Astrocyte (in vitro differentiated cells and primary cell): ENCODE results near the gene OTUB1. TPM values are rescaled to one million over a fixed set of nuclear protein-coding genes. Genes with fewer than 3 reads are reported as not detected.
"Not testable (repeated sequence)": the region's sequence is repeated elsewhere in the genome, so short reads cannot be mapped to it uniquely, and the experiment has no call there.

ENCODE experiments used
- DNase-seq: peaks from one replicate; pipeline ENCODE4 v3.0.0-alpha.2; 2010; ENCODE audit warnings: low read depth
- FAIRE-seq: peaks from 2 replicates; lab custom pipeline; 2011; peaks lifted over from hg19 to GRCh38; lab: Jason Lieb, UNC
- H2AFZ ChIP-seq: 2 replicates; pipeline ENCODE4 v1.6.0; 2012; ENCODE audit warnings: low read depth, low read length, inconsistent platforms
- H3K27ac ChIP-seq: 2 replicates; pipeline ENCODE4 v1.5.1; 2011; ENCODE audit warnings: low read depth, low read length, inconsistent platforms
- H3K27me3 ChIP-seq: 2 replicates; pipeline ENCODE4 v1.6.0; 2011; ENCODE audit warnings: low read length, inconsistent platforms; ENCODE audit not compliant: insufficient read depth
- H3K36me3 ChIP-seq: 2 replicates; pipeline ENCODE4 v1.5.1; 2011; ENCODE audit warnings: low read length, inconsistent platforms; ENCODE audit not compliant: insufficient read depth
- H3K4me1 ChIP-seq: 2 replicates; pipeline ENCODE4 v1.5.1; 2011; ENCODE audit warnings: low read length, inconsistent platforms; ENCODE audit not compliant: insufficient read depth
- H3K4me2 ChIP-seq: 2 replicates; pipeline ENCODE4 v1.6.0; 2012; ENCODE audit warnings: low read length, inconsistent platforms
- H3K4me3 ChIP-seq: 2 replicates; pipeline ENCODE4 v1.5.1; 2011; ENCODE audit warnings: low read depth, mild to moderate bottlenecking, low read length, inconsistent platforms; ENCODE audit not compliant: insufficient read depth
- H3K79me2 ChIP-seq: 2 replicates; pipeline ENCODE4 v1.6.0; 2012; ENCODE audit warnings: mild to moderate bottlenecking, low read length, inconsistent platforms; ENCODE audit not compliant: insufficient read depth
- H3K9ac ChIP-seq: 2 replicates; pipeline ENCODE4 v1.6.0; 2012; ENCODE audit warnings: mild to moderate bottlenecking, low read length, inconsistent platforms
- H3K9me3 ChIP-seq: 2 replicates; pipeline ENCODE4 v1.5.1; 2012; ENCODE audit warnings: low read depth, mild to moderate bottlenecking, low read length, inconsistent platforms; ENCODE audit not compliant: insufficient read depth
- H4K20me1 ChIP-seq: 2 replicates; pipeline ENCODE4 v1.6.0; 2012; ENCODE audit warnings: low read length, inconsistent platforms; ENCODE audit not compliant: insufficient read depth
- H3K27ac Mint-ChIP-seq: one replicate; pipeline ENCODE4 v1.8.0; 2021; ENCODE audit warnings: mild to moderate bottlenecking, mixed read lengths; ENCODE audit not compliant: unreplicated experiment
- H3K27me3 Mint-ChIP-seq: one replicate; pipeline ENCODE4 v1.8.0; 2021; ENCODE audit warnings: low read depth, mixed read lengths; ENCODE audit not compliant: unreplicated experiment
- H3K36me3 Mint-ChIP-seq: one replicate; pipeline ENCODE4 v1.8.0; 2021; ENCODE audit warnings: low read depth, mixed read lengths; ENCODE audit not compliant: unreplicated experiment
- H3K4me1 Mint-ChIP-seq: one replicate; pipeline ENCODE4 v1.8.0; 2021; ENCODE audit warnings: low read depth, mixed read lengths; ENCODE audit not compliant: unreplicated experiment
- H3K4me3 Mint-ChIP-seq: one replicate; pipeline ENCODE4 v1.8.0; 2021; ENCODE audit warnings: mild to moderate bottlenecking, moderate library complexity, mixed read lengths; ENCODE audit not compliant: unreplicated experiment
- H3K9me3 Mint-ChIP-seq: one replicate; pipeline ENCODE4 v1.8.0; 2021; ENCODE audit warnings: mild to moderate bottlenecking, mixed read lengths; ENCODE audit not compliant: unreplicated experiment
- EZH2 ChIP-seq: IDR thresholded peaks from 2 replicates; pipeline ENCODE4 v1.6.1; 2012; ENCODE audit warnings: mild to moderate bottlenecking, low read length, inconsistent platforms; ENCODE audit not compliant: insufficient read depth
- total RNA-seq: library from RNA; stranded (reverse); gene quantifications from 2 replicates; pipeline ENCODE4 v1.2.1, GENCODE V29; 2021
- TF ChIP-seq, protein P1 (sequence below): IDR thresholded peaks from 2 replicates; pipeline ENCODE4 v1.5.1; 2011; ENCODE audit warnings: low read depth, mild to moderate bottlenecking, inconsistent platforms, low read length, moderate library complexity; ENCODE audit not compliant: insufficient read depth

Gene OTUB1
- total RNA-seq, 1 donor from 2014 or later = 78.5 TPM

DNA sequence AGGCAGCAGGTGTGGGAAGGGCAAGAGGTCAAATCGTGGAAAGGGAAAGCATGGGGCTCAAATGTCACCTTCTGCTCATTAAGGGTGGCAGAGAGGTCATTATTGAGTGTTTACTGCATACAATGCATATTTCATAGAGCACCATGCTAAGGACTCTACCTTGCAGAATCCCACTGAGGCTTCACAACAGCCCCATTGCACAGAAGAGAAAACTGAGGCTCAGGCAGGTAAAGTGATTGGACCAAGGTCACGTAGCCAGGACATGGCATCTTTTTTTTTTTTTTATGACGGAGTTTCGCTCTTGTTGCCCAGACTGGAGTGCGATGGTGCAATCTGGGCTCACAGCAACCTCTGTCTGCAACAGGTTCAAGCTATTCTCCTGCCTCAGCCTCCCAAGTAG is 57.3 kb downstream of the OTUB1 start:
- H3K9ac ChIP-seq = no peak overlapping the region
- no peak overlapping the region for H3K4me2 ChIP-seq
- no peak overlapping the region for H3K4me3 ChIP-seq
- peaks cover 4% of the 10 kb centered on the region for H4K20me1 ChIP-seq
- no peak for FAIRE-seq
- Mint-ChIP-seq H3K4me1 (no peaks in the 10 kb centered on the region), H3K4me3 (no peak overlapping the region), H3K27me3 (peaks cover 59% of the 10 kb centered on the region), H3K27ac (no peak overlapping the region), H3K36me3 (peaks cover 2% of the 10 kb centered on the region), H3K9me3 (no peaks in the 10 kb centered on the region)
- H2AFZ ChIP-seq = no peak overlapping the region
- TF ChIP-seq EZH2 = no peak
- TF ChIP-seq, protein P1, sequence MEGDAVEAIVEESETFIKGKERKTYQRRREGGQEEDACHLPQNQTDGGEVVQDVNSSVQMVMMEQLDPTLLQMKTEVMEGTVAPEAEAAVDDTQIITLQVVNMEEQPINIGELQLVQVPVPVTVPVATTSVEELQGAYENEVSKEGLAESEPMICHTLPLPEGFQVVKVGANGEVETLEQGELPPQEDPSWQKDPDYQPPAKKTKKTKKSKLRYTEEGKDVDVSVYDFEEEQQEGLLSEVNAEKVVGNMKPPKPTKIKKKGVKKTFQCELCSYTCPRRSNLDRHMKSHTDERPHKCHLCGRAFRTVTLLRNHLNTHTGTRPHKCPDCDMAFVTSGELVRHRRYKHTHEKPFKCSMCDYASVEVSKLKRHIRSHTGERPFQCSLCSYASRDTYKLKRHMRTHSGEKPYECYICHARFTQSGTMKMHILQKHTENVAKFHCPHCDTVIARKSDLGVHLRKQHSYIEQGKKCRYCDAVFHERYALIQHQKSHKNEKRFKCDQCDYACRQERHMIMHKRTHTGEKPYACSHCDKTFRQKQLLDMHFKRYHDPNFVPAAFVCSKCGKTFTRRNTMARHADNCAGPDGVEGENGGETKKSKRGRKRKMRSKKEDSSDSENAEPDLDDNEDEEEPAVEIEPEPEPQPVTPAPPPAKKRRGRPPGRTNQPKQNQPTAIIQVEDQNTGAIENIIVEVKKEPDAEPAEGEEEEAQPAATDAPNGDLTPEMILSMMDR = no peak
- H3K4me1 ChIP-seq = no peaks in the 10 kb centered on the region
- H3K27me3 ChIP-seq = no peaks in the 10 kb centered on the region
- no peaks in the 10 kb centered on the region for H3K79me2 ChIP-seq
- no peaks in the 10 kb centered on the region for H3K36me3 ChIP-seq
- H3K9me3 ChIP-seq = no peaks in the 10 kb centered on the region
- no peak overlapping the region for H3K27ac ChIP-seq
- DNase-seq = no peak

DNA sequence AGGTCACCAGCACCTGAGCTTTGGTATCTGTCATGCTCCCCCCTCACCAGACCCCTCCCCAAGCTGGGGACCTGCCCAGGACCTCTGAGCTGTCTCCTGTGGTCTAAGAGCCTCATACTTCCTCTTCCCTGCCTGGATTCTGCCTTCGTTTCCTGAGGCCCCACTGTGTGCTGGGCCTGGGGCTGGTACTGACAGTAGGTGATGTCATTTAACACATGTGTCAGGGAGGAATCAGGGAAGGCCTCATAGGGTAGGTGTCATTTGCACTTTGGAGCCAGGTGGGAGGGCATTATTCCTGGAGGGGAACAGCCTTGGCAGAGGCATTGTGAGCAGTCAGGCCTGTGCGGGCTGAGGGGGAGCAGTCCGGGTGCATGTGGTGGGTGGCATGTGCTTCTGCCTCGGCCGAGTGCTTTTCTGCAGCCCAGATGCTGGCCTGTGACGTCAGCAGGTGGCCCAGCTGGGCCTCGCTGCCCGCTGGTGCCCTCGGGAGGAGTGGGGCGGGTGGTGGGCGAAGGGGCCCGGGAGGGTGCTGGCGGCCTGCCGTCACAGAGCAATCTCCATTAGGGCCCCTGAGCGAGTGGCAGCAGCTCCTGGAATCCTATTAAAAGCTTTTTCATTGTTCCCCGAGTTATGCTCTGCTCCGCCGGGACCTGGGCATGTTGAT is 58.6 kb downstream of the OTUB1 start:
- Histone ChIP-seq H3K9ac (no peak overlapping the region), H3K27ac (no peak overlapping the region), H3K79me2 (no peaks in the 10 kb centered on the region), H2AFZ (no peak overlapping the region), H3K27me3 (no peaks in the 10 kb centered on the region), H4K20me1 (peaks cover 4% of the 10 kb centered on the region), H3K4me1 (no peaks in the 10 kb centered on the region), H3K4me2 (no peak overlapping the region), H3K9me3 (no peaks in the 10 kb centered on the region), H3K4me3 (no peak overlapping the region), H3K36me3 (no peaks in the 10 kb centered on the region)
- DNase-seq = no peak
- Mint-ChIP-seq H3K27ac (no peak overlapping the region), H3K27me3 (peaks cover 48% of the 10 kb centered on the region), H3K4me1 (no peaks in the 10 kb centered on the region), H3K4me3 (no peak overlapping the region), H3K9me3 (no peaks in the 10 kb centered on the region), H3K36me3 (peaks cover 2% of the 10 kb centered on the region)
- FAIRE-seq = no peak
- no peak for TF ChIP-seq EZH2
- TF ChIP-seq, protein P1 = no peak

DNA sequence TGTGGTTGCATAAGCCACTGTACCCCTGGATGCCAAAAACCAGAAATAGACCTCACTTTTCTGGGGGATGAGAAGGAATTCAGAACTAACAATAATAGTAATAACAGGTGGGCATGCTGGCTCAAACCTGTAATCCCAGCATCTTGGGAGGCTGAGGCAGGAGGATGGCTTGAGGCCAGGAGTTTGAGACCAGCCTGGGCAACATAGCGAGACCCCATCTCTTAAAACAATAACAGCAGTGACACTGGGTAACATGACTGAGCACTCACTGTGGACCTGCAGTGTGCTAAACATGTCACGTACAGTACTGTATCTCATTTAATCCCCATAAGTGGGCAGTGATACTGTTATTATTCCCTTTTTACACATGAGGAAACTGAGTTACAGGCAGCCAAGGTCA is 59.5 kb downstream of the OTUB1 start:
- no peak overlapping the region for H3K27ac Mint-ChIP-seq
- H3K9me3 Mint-ChIP-seq = no peaks in the 10 kb centered on the region
- Histone ChIP-seq H3K27me3 (no peaks in the 10 kb centered on the region), H3K4me2 (no peak overlapping the region), H3K9ac (no peak overlapping the region), H3K79me2 (no peaks in the 10 kb centered on the region), H3K4me3 (no peak overlapping the region), H3K27ac (no peak overlapping the region), H3K4me1 (no peaks in the 10 kb centered on the region), H2AFZ (no peak overlapping the region), H3K36me3 (no peaks in the 10 kb centered on the region), H3K9me3 (no peaks in the 10 kb centered on the region), H4K20me1 (peaks cover 4% of the 10 kb centered on the region)
- H3K36me3 Mint-ChIP-seq = peaks cover 2% of the 10 kb centered on the region
- TF ChIP-seq EZH2 = no peak
- TF ChIP-seq, protein P1 = no peak
- DNase-seq (no peak), FAIRE-seq (no peak)
- no peak overlapping the region for H3K4me3 Mint-ChIP-seq
- peaks cover 41% of the 10 kb centered on the region for H3K27me3 Mint-ChIP-seq
- no peaks in the 10 kb centered on the region for H3K4me1 Mint-ChIP-seq

DNA sequence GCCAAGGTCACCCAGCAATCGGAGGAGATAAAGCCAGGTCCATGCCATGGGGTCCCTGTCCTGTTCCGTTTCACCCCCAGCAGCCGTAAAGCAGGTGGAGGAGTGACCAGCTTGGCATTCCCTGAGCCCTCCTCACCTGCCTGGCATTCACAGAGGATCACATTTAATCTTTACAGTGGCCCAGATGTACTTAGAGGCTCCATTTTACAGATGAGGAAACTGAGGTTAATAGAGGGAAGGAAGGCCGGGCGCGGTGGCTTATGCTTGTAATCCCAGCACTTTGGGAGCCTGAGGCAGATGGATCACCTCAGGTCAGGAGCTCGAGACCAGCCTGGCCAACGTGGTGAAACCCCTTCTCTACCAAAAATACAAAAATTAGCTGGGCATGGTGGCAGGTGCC is 61.1 kb downstream of the OTUB1 start:
- peaks cover 42% of the 10 kb centered on the region for H3K27me3 Mint-ChIP-seq
- H3K4me3 ChIP-seq, H3K4me2 ChIP-seq, H3K27ac ChIP-seq, H3K9me3 Mint-ChIP-seq, H3K27me3 ChIP-seq, H3K4me3 Mint-ChIP-seq, H3K9ac ChIP-seq, H3K36me3 ChIP-seq, DNase-seq, H3K27ac Mint-ChIP-seq, H2AFZ ChIP-seq, H4K20me1 ChIP-seq, H3K36me3 Mint-ChIP-seq, FAIRE-seq, H3K4me1 ChIP-seq, H3K4me1 Mint-ChIP-seq, H3K79me2 ChIP-seq, H3K9me3 ChIP-seq: not testable (repeated sequence)
